Measurements from ENCODE around the gene CNTNAP2.

Gene CNTNAP2

GRCh38 chr7:147912291-147912690 lies 1795.7 kb downstream of the CNTNAP2 start:
- no peak for DNase-seq

DNA sequence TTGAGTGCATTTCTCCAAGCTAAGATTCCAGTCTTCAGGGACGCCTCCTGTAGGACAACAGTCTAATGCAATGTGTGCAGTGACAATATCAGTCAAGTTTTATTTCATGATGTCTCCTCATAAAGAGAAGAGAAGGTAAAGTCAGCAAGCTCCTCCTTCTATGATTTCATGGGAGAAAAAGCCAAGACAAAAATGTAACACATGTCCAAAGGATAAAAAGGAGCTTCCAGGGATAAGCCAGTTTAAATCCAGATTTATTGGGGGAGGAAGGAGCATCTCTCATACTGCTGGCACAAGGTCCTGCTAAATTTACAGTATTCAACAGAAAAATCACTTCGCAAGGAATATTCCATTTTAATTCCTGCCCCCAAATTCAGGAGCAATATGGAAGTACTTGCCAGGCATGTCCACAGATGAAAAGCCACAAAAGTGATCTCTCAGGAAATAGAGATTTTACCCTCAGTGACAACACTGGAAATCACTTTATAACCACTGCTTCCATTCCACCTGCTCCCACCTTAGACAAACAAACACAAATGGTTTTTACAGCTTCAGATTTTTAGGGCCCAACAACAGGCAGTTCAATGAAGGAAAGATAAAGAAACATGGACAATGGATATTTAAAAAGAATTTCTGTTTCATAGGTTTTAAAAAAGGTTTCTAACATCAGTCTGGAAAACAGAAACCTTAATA lies 1796.5 kb downstream of the CNTNAP2 start:
- DNase-seq = no peak

- no peak for DNase-seq
Observed at GRCh38 chr7:147915781-147916180, 1799.2 kb downstream of the CNTNAP2 start.

- DNase-seq = no peak
Observed at GRCh38 chr7:147916573-147916972, 1800.0 kb downstream of the CNTNAP2 start.

GRCh38 chr7:147923841-147924240 lies 1807.2 kb downstream of the CNTNAP2 start:
- no peak for DNase-seq

- DNase-seq = no peak
Observed at GRCh38 chr7:147937428-147937827, 1820.8 kb downstream of the CNTNAP2 start.

DNA sequence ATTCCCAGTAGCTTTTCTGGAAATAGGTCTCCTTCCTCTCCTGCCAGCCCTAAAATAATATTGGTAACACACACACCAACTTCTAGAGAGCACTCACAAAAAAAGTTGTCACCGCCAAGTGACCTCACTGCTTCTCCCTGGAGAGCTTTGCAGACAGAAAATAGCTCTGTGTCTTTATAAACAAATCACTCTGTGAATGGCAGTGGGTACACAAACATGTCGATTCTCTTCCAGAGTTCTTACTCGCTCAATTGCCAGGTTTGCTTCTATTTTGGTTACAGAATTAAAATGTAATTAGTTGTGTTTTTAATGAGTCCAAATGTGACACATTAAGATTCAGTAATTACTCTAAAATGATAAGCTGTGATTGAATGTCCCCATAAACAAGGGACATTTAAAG lies 1824.8 kb downstream of the CNTNAP2 start:
- DNase-seq = no peak

DNA sequence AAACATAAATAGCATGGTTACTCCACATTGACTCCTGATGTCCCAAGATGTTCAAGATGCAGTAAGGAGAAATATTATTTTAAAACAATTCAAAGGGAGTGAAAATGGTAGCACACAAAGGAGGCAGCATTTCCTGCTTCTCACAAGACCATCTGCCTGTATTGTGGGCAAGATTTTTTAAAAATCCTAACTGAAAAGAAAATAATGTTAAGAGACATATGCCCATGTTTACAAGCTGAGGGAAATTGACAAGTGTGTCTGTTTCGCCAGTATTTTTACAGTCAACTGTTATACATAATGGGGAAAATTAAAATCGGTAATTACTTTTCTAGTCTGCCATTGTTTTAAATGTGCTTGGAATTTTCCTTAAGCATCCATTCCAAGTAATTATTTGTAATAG lies 1827.7 kb downstream of the CNTNAP2 start:
- no peak for DNase-seq

DNA sequence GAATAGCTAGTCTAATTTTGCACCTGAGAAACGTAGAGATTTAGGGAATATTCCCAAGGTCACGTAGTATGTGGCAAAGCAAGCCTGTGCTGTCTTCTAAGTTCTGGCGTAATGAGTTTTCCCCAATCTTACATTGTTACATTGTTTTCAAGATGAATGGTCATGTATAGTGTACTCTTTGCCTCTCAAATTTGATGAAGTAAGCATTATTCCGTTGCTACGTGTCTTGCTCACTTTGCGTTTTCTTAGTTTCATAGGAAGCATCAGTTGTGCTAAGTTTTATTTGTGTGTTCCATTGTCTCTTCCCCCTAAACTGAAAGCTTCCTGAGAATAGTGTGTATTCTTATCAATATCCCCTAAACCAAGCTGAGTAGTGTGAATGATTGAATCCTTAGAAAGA lies 1836.3 kb downstream of the CNTNAP2 start:
- DNase-seq = no peak

DNA sequence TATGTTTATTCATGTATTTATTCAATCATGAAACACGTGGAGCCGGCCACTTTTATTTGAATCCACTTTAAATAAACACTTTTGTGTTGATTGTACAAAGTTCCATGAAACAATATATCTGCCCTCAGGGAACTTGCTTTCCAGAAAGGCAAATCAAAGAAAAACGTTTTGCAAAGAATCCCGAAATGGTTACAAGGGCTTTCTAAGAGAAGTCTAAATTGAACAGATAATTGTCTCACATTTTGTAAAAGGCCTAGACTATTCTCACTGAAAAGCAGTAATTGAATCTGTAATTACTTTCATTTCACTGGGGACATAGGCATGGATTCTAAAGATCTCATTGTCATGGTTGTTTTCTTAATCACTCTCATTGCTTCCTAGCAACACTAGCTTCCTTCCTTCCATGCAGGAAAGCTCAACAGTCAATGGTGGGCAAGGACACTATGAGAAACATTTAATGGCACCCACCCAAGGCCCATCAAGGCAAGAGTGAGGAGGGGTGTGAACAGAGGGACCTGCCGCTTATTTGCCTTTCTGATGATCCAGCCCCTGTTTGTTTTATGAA lies 1851.5 kb downstream of the CNTNAP2 start:
- no peak for DNase-seq

- DNase-seq = no peak
Observed at GRCh38 chr7:147971606-147972110, 1855.1 kb downstream of the CNTNAP2 start.

GRCh38 chr7:147978201-147978600 lies 1861.6 kb downstream of the CNTNAP2 start:
- DNase-seq = no peak

GRCh38 chr7:147978651-147979050 lies 1862.0 kb downstream of the CNTNAP2 start:
- DNase-seq = no peak

DNA sequence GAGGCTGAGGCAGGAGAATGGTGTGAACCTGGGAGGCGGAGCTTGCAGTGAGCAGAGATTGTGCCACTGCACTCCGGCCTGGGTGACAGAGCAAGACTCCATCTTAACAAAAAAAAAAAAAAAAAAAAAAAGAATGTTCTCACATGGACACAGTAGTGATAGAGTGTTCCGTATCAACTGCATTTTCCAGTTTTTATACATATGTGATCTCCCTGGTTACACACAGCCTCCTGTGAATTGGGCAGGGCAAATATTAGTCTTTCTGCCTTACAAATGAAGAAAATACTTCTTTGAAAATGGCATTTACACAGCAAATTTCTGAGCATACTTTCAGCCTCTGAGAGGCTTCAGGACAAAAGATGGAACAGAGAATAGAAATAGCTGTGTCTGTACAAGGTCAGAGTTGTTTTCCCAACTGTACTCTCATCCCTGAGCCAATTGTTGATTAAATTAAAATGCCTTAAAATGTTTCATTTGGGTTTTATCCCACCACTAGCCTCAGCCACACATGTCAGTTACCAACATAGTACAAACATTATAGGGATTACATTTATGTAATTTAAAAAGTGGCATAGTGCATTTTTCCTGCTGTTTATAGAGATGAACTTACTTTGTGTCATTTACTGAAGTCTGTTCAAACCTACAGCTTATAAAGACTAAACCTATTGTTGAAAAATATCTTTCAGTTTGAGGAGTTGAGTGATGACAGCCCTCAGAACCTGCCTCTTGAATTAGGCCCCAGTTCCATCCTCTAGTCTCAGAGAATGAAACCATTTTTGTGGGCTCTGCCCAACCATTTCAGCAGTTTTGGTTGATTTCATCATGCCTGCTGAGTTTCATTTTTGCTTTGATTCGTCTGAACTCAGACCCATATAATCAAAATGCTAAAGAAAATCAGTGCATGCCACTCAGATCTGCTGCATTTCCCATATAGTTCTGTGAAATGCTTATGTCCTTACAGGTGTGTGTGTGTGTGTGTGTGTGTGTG lies 1864.5 kb downstream of the CNTNAP2 start:
- no peak for DNase-seq

DNA sequence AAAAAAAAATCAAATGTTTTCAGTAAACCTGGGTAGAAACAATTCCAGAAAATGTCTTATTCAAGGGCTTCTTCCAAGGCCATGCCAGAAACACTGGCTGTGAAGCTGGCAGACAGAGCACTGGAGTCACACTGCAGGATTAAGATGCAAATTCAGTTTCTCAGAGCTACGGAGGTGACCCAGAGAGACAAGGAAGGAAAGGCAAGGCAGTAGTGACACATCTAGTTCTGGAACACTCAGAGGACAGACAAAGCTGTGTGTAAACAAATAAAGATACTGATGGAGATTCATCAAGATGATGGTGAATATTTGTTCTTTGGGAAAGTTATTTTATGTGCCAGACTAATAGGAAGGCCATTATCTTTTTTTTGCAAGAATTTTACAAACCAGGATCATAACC lies 1865.7 kb downstream of the CNTNAP2 start:
- DNase-seq = no peak

GRCh38 chr7:147984265-147984664 lies 1867.7 kb downstream of the CNTNAP2 start:
- no peak for DNase-seq

DNA sequence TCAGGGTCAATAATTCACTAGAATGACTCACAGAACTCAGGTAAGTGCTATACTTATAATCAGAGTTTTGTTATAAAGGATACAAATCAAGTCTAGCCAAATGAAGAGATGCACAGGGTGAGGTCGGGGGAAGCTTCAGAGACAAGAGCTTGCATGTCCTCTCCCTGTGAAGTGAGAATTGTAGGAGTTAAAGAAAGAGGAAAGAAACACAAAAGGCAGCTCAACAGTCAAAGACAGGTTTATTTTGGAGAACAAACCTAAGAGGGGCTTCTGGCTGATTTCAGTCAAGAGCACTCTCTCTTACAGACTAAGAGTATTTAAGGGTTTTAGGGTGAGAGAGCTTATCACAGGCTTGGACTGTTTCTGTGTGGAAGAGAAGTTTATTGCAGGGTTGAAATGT lies 1873.5 kb downstream of the CNTNAP2 start:
- no peak for DNase-seq

GRCh38 chr7:147990942-147991341 lies 1874.3 kb downstream of the CNTNAP2 start:
- no peak for DNase-seq

DNA sequence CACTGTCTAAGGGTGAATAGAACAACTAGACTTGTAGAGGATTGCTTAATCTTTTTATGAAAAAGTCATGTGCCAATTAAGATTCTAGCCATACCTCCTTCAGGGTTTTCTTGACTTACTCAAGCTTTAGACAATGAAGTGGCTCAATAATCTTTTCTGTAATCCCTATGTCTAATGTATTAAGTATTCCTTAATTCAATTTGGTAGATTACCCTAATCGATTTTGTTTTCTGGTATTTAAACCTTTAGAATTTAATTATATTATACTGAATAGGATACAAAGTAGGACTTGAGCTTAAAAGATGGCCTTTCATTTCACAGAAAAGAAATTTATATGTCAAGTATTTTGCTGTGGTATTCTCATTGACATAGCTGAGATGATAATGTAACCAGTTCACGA lies 1876.1 kb downstream of the CNTNAP2 start:
- no peak for DNase-seq

DNA sequence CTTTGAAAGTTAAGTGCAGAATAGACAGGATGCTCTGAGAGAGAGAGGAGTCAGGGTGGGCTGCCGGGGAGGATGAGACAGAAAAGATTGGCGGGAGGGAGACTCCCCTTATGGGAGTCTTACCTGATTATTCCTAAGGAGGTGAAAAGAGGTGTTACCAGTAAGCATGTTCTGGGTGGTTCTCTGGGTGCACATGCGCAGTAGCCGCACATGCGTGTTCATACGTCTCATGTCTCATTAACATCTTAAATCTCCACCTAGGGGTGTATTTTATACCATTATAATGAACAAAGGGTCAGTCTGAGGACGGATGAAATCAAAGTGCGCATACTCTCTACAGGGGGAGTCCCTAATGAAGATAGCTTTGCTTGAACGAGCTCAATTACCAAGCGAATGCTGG lies 1881.0 kb downstream of the CNTNAP2 start:
- DNase-seq = no peak

DNA sequence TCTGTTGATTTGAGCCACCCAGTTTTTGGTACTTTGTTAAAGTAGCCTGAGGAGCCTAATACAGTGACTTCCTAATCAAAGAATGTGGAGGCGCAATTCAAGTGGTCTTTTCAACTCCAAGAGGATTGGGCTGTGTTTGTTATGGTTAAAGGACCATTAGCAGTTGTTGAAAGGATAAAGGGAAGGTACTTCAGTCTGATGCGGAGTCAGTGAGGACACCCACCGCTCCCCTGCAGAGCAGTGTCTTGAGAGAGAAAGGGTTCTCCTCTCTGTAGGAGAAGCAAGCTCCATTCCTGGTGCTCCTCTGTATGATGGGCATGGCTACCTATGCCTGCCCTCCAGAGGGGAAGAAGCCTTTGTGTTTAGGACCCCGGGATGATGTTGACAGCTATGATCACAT lies 1883.4 kb downstream of the CNTNAP2 start:
- DNase-seq = no peak

DNA sequence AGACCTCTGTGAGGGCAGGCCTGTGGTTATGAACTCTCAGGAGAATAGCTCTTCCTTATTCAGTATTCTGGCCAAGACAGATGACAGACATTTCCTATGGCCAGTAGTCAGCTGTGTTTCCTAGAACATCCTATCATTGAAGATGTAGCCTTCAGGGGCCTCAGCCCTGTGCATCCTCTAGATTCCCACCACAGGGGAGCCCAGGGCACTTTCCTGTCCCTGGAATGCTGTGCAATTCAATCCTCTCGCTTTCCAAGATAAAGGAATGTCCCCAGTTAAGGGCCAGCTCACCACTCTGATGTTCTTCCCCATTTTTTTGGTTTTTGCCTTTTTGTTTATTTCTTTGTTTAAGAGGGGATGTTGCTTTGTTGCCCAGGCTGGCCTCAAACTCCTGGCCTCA lies 1895.2 kb downstream of the CNTNAP2 start:
- no peak for DNase-seq

DNA sequence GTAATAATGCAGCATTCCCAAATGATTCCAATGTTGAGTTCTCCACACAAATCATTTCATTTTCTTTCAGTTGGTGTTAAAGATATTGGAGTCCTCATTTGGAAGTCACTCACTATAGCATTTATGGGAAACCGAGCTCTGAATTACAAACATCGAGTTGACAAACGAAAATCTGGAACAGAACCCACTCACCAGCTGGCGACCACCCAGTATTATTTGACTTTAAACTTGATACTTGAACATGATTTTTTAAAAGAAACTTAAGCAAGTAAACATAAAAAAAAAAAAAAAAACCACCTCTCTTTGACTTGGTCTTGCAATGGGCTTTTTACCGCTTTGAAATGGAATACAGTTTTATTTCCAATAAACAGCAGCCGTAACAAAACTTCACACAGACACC lies 1897.4 kb downstream of the CNTNAP2 start:
- DNase-seq = no peak

GRCh38 chr7:148014541-148014940 lies 1897.9 kb downstream of the CNTNAP2 start:
- DNase-seq = peak; percentile 37
